GM21529 (cell line): ENCODE measurements around the gene SH2D7.

ENCODE experiments used
- ATAC-seq: cut with Tn5 transposase; IDR thresholded peaks from one replicate; pipeline ENCODE4 v1.9.1; 2021; ENCODE audit not compliant: unreplicated experiment

SH2D7 gene

GRCh38 chr15:78077871-78078210 is 14.5 kb upstream of the SH2D7 start:
- peak; percentile 3 for ATAC-seq

GRCh38 chr15:78079298-78080087 is 12.9 kb upstream of the SH2D7 start:
- ATAC-seq, result no peak

GRCh38 chr15:78080088-78080460 is 12.3 kb upstream of the SH2D7 start:
- ATAC-seq, result no peak

GRCh38 chr15:78082106-78082742 is 10.1 kb upstream of the SH2D7 start:
- no peak for ATAC-seq

- no peak for ATAC-seq
These were observed 9.6 kb upstream of the SH2D7 start for GRCh38 chr15:78082743-78083110.

GRCh38 chr15:78083186-78083585 is 9.2 kb upstream of the SH2D7 start:
- no peak for ATAC-seq

- ATAC-seq, result peak; percentile 50
These were observed 8.5 kb upstream of the SH2D7 start for GRCh38 chr15:78083687-78084448.

- ATAC-seq, result no peak
These were observed 8.0 kb upstream of the SH2D7 start for GRCh38 chr15:78084449-78084750.

- no peak for ATAC-seq
These were observed 6.4 kb upstream of the SH2D7 start for GRCh38 chr15:78085928-78086327.

- peak; percentile 70 for ATAC-seq
These were observed 4.2 kb upstream of the SH2D7 start for GRCh38 chr15:78087951-78088772.

- ATAC-seq, result no peak
These were observed 3.6 kb upstream of the SH2D7 start for GRCh38 chr15:78088773-78089080.

GRCh38 chr15:78090422-78091063 is 1.8 kb upstream of the SH2D7 start:
- no peak for ATAC-seq

GRCh38 chr15:78093242-78094020 is 1.1 kb downstream of the SH2D7 start:
- ATAC-seq, result no peak

- ATAC-seq, result no peak
These were observed 5.3 kb downstream of the SH2D7 start for GRCh38 chr15:78097667-78098066.

GRCh38 chr15:78098131-78098755 is 5.9 kb downstream of the SH2D7 start:
- no peak for ATAC-seq

GRCh38 chr15:78100886-78101285 is 8.5 kb downstream of the SH2D7 start:
- ATAC-seq, result no peak

GRCh38 chr15:78101423-78102105 is 9.2 kb downstream of the SH2D7 start:
- ATAC-seq, result no peak

GRCh38 chr15:78102211-78102610 is 9.8 kb downstream of the SH2D7 start:
- no peak for ATAC-seq

- no peak for ATAC-seq
These were observed 10.4 kb downstream of the SH2D7 start for GRCh38 chr15:78102741-78103140.
